Upper lobe of left lung (tissue), 4 donors: Measurements from ENCODE around the gene SNX6.

ENCODE experiments used
- POLR2A ChIP-seq, 4 donors: fragments of 450-650 bp; IDR thresholded peaks; one replicate each; pipeline ENCODE4 v1.5.1; 2016 to 2017; ENCODE audit warnings: antibody characterized with exemption in 4 of 4, mild to moderate bottlenecking in 2 of 4
- POLR2AphosphoS5 ChIP-seq, 2 donors: sonication (generic); formaldehyde crosslinking; IDR thresholded peaks; one replicate each; pipeline ENCODE4 v1.5.1; 2017; ENCODE audit warnings: antibody characterized with exemption in 2 of 2
- TF ChIP-seq, protein P1 (sequence below), 6 experiments: fragments of 450-650 bp in 4 of 6; fragments of 200-600 bp in 2 of 6; sonication (generic) in 2 of 6; IDR thresholded peaks; one replicate each; pipeline ENCODE4 v1.5.1; 2016 to 2019; ENCODE audit warnings: antibody characterized with exemption in 6 of 6

DNA sequence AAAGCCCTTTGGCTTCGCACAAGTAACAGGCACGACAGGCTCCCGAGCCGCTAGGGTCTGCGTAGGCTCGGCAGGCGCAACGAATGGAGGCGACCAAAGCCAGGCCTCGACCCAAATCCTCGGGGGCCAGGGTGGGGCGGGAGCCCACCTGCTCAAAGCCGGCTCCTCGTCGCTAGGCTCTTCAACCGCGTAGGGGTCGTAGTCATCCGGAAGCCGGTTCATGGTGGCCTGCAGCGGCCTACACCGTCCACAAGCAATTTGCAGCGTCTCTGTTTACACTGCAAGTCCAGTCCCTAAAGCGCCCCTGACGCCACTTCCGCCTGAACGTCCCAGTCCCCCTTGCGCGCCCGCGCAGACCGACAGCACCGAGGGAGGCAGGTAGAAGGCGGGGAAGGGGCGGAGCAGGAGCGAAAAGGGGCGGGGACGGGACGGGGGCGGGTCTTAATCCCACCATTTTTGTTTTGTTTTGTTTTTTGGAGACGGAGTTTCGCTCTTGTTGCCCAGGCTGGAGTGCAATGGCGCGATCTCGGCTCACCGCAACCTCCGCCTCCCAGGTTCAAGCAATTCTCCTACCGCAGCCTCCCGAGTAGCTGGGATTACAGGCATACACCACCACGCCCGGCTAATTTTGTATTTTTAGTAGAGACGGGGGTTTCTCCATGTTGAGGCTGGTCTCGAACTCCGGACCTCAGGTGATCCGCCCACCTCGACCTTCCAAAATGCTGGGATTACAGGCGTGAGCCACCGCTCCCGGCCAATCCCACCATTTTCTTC lies 90.4 kb downstream of the SNX6 start, which contains the start of gene EAPP:
- peak in 3 of 4 donors; percentile 94 to 97 (median 95) for TF ChIP-seq POLR2A (IDR thresholded peaks at IDR 0.05)
- TF ChIP-seq, protein P1, sequence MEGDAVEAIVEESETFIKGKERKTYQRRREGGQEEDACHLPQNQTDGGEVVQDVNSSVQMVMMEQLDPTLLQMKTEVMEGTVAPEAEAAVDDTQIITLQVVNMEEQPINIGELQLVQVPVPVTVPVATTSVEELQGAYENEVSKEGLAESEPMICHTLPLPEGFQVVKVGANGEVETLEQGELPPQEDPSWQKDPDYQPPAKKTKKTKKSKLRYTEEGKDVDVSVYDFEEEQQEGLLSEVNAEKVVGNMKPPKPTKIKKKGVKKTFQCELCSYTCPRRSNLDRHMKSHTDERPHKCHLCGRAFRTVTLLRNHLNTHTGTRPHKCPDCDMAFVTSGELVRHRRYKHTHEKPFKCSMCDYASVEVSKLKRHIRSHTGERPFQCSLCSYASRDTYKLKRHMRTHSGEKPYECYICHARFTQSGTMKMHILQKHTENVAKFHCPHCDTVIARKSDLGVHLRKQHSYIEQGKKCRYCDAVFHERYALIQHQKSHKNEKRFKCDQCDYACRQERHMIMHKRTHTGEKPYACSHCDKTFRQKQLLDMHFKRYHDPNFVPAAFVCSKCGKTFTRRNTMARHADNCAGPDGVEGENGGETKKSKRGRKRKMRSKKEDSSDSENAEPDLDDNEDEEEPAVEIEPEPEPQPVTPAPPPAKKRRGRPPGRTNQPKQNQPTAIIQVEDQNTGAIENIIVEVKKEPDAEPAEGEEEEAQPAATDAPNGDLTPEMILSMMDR (IDR thresholded peaks at IDR 0.05) = peak in 5 of 6 experiments; percentile 17 to 48 (median 37)
- peak; percentile 96 to 98 for TF ChIP-seq POLR2AphosphoS5 (IDR thresholded peaks at IDR 0.05)
